Activated T-cell treated with anti-CD3 and anti-CD28 coated beads, Interleukin-2, amount 50 U/mL, for 72 hours (primary cell): ENCODE data around the gene ADPRH. TPM values are rescaled to one million over a fixed set of nuclear protein-coding genes. Genes with fewer than 3 reads are reported as not detected.
A peak's percentile ranks its signal among the peaks of the same experiment; 100 is the strongest.

Experiments used
- ATAC-seq, 2 donors: fragments of 150-1000 bp; cut with Tn5 transposase; replicated peaks in 1 of 2; 2 replicates each; pipeline ENCODE4 v1.10.0; 2021; ENCODE audit warnings: moderate library complexity in 2 of 2, mild to moderate bottlenecking in 1 of 2
- DNase-seq, 2 donors: peaks; one replicate each; pipeline ENCODE4 v3.0.0; 2021 to 2022; ENCODE audit warnings: mixed read lengths in 1 of 2
- H3K27ac Mint-ChIP-seq: one replicate; pipeline ENCODE4 v1.8.0; 2022; ENCODE audit warnings: mild to moderate bottlenecking, moderate library complexity, mixed read lengths
- H3K27me3 Mint-ChIP-seq: one replicate; pipeline ENCODE4 v1.8.0; 2022; ENCODE audit warnings: low read depth, mixed read lengths
- H3K36me3 Mint-ChIP-seq, 2 donors: one replicate each; pipeline ENCODE4 v1.8.0; 2022; ENCODE audit warnings: mixed read lengths in 2 of 2, mild to moderate bottlenecking in 1 of 2; ENCODE audit not compliant: insufficient read depth in 2 of 2
- H3K4me1 Mint-ChIP-seq: one replicate; pipeline ENCODE4 v1.8.0; 2022; ENCODE audit warnings: low read depth, mixed read lengths
- H3K4me3 Mint-ChIP-seq, 2 donors: one replicate each; pipeline ENCODE4 v1.8.0; 2022; ENCODE audit warnings: mild to moderate bottlenecking in 2 of 2, mixed read lengths in 2 of 2, moderate library complexity in 2 of 2
- H3K9me3 Mint-ChIP-seq, 2 donors: one replicate each; pipeline ENCODE4 v1.8.0; 2022; ENCODE audit warnings: mixed read lengths in 2 of 2
- total RNA-seq, 2 donors: library from RNA; stranded (reverse); gene quantifications; one replicate each; pipeline ENCODE4 v1.2.3, GENCODE V29; 2022

Gene ADPRH
- total RNA-seq, 2 donors from 2014 or later, result 6.3 to 13.8 TPM

GRCh38 chr3:119608405-119609000, 29.2 kb downstream of the ADPRH start:
- H3K27ac Mint-ChIP-seq, result no peak overlapping the region
- no peaks in the 10 kb centered on the region for H3K9me3 Mint-ChIP-seq
- DNase-seq, result no peak
- ATAC-seq, result no peak
- H3K27me3 Mint-ChIP-seq, result peaks cover 56% of the 10 kb centered on the region
- no peaks in the 10 kb centered on the region for H3K36me3 Mint-ChIP-seq
- peaks cover 9% of the 10 kb centered on the region for H3K4me1 Mint-ChIP-seq
- H3K4me3 Mint-ChIP-seq, result no peak overlapping the region

GRCh38 chr3:119609301-119609700, 30.0 kb downstream of the ADPRH start:
- Mint-ChIP-seq H3K36me3 (no peaks in the 10 kb centered on the region), H3K4me1 (peaks cover 9% of the 10 kb centered on the region), H3K27ac (no peak overlapping the region), H3K27me3 (peaks cover 56% of the 10 kb centered on the region), H3K9me3 (no peaks in the 10 kb centered on the region), H3K4me3 (no peak overlapping the region)
- no peak for DNase-seq
- ATAC-seq, result no peak

GRCh38 chr3:119611664-119612063, 32.4 kb downstream of the ADPRH start:
- H3K27me3 Mint-ChIP-seq, result peaks cover 55% of the 10 kb centered on the region
- no peak overlapping the region for H3K4me3 Mint-ChIP-seq
- DNase-seq (no peak), ATAC-seq (no peak)
- no peak overlapping the region for H3K27ac Mint-ChIP-seq
- H3K4me1 Mint-ChIP-seq, result no peaks in the 10 kb centered on the region
- no peaks in the 10 kb centered on the region for H3K9me3 Mint-ChIP-seq
- H3K36me3 Mint-ChIP-seq, result no peaks in the 10 kb centered on the region

- H3K36me3 Mint-ChIP-seq, result no peaks in the 10 kb centered on the region
- ATAC-seq (no peak), DNase-seq (no peak)
- H3K9me3 Mint-ChIP-seq, result no peaks in the 10 kb centered on the region
- H3K4me1 Mint-ChIP-seq, result no peaks in the 10 kb centered on the region
- H3K4me3 Mint-ChIP-seq, result no peak overlapping the region
- H3K27me3 Mint-ChIP-seq, result peaks cover 49% of the 10 kb centered on the region
- no peak overlapping the region for H3K27ac Mint-ChIP-seq
Measured at GRCh38 chr3:119613201-119613600, 33.9 kb downstream of the ADPRH start.

- H3K9me3 Mint-ChIP-seq, result no peaks in the 10 kb centered on the region
- no peaks in the 10 kb centered on the region for H3K36me3 Mint-ChIP-seq
- H3K27me3 Mint-ChIP-seq, result peaks cover 50% of the 10 kb centered on the region
- no peak overlapping the region for H3K27ac Mint-ChIP-seq
- DNase-seq (no peak), ATAC-seq (no peak)
- H3K4me3 Mint-ChIP-seq, result no peak overlapping the region
- H3K4me1 Mint-ChIP-seq, result no peaks in the 10 kb centered on the region
Measured at GRCh38 chr3:119613872-119614271, 34.6 kb downstream of the ADPRH start.

GRCh38 chr3:119616056-119616455, 36.8 kb downstream of the ADPRH start:
- Mint-ChIP-seq H3K9me3 (no peaks in the 10 kb centered on the region), H3K27me3 (peaks cover 43% of the 10 kb centered on the region), H3K4me1 (no peaks in the 10 kb centered on the region), H3K36me3 (no peaks in the 10 kb centered on the region), H3K4me3 (no peak overlapping the region), H3K27ac (no peak overlapping the region)
- ATAC-seq (no peak), DNase-seq (no peak)

GRCh38 chr3:119619094-119619493, 39.8 kb downstream of the ADPRH start:
- Mint-ChIP-seq H3K9me3 (no peaks in the 10 kb centered on the region), H3K4me1 (no peaks in the 10 kb centered on the region), H3K4me3 (no peak overlapping the region), H3K27me3 (peaks cover 26% of the 10 kb centered on the region), H3K27ac (no peak overlapping the region), H3K36me3 (no peaks in the 10 kb centered on the region)
- DNase-seq (no peak), ATAC-seq (no peak)

- Mint-ChIP-seq H3K27me3 (peaks cover 35% of the 10 kb centered on the region), H3K27ac (no peak overlapping the region), H3K4me1 (no peaks in the 10 kb centered on the region), H3K36me3 (no peaks in the 10 kb centered on the region), H3K4me3 (no peak overlapping the region), H3K9me3 (no peaks in the 10 kb centered on the region)
- ATAC-seq (no peak), DNase-seq (no peak)
Measured at GRCh38 chr3:119620899-119621298, 41.6 kb downstream of the ADPRH start.

GRCh38 chr3:119624002-119624720, 44.9 kb downstream of the ADPRH start:
- Mint-ChIP-seq H3K27ac (no peak overlapping the region), H3K4me1 (peaks cover 31% of the 10 kb centered on the region), H3K36me3 (peaks cover 0 to 1% of the 10 kb centered on the region in 2 donors), H3K27me3 (peaks cover 31% of the 10 kb centered on the region), H3K9me3 (no peaks in the 10 kb centered on the region), H3K4me3 (no peak overlapping the region)
- no peak for ATAC-seq
- DNase-seq, result no peak

GRCh38 chr3:119625451-119626153, 46.3 kb downstream of the ADPRH start:
- Mint-ChIP-seq H3K36me3 (peaks cover 0 to 1% of the 10 kb centered on the region in 2 donors), H3K9me3 (no peaks in the 10 kb centered on the region), H3K27ac (no peak overlapping the region), H3K4me1 (peaks cover 43% of the 10 kb centered on the region), H3K27me3 (peaks cover 32% of the 10 kb centered on the region), H3K4me3 (no peak overlapping the region)
- no peak for DNase-seq
- no peak for ATAC-seq

- H3K9me3 Mint-ChIP-seq, result no peaks in the 10 kb centered on the region
- no peak for ATAC-seq
- peaks cover 0 to 1% of the 10 kb centered on the region in 2 donors for H3K36me3 Mint-ChIP-seq
- H3K27me3 Mint-ChIP-seq, result peaks cover 37% of the 10 kb centered on the region
- no peak for DNase-seq
- peaks cover 49% of the 10 kb centered on the region for H3K4me1 Mint-ChIP-seq
- H3K27ac Mint-ChIP-seq, result no peak overlapping the region
- peak overlapping the region in 1 of 2 donors; percentile 52 for H3K4me3 Mint-ChIP-seq
Measured at GRCh38 chr3:119626196-119626595, 46.9 kb downstream of the ADPRH start.

- Mint-ChIP-seq H3K4me1 (peaks cover 49% of the 10 kb centered on the region), H3K27me3 (peaks cover 37% of the 10 kb centered on the region), H3K9me3 (no peaks in the 10 kb centered on the region), H3K27ac (peak overlapping the region; percentile 62), H3K4me3 (peak overlapping the region; percentile 62 to 83), H3K36me3 (peaks cover 0 to 1% of the 10 kb centered on the region in 2 donors)
- peak; percentile 36 to 46 for DNase-seq
- peak in 1 of 2 donors; percentile 34 for ATAC-seq
Measured at GRCh38 chr3:119627461-119627860, 48.2 kb downstream of the ADPRH start.

GRCh38 chr3:119628390-119628789, 49.1 kb downstream of the ADPRH start:
- peaks cover 49% of the 10 kb centered on the region for H3K4me1 Mint-ChIP-seq
- H3K36me3 Mint-ChIP-seq, result peaks cover 0 to 1% of the 10 kb centered on the region in 2 donors
- H3K27ac Mint-ChIP-seq, result peak overlapping the region; percentile 74
- H3K9me3 Mint-ChIP-seq, result no peaks in the 10 kb centered on the region
- H3K27me3 Mint-ChIP-seq, result peaks cover 37% of the 10 kb centered on the region
- ATAC-seq (peak; percentile 92 to 97), DNase-seq (peak; percentile 72 to 82)
- H3K4me3 Mint-ChIP-seq, result peak overlapping the region; percentile 62 to 83
